ENCODE measurements around the gene RTN4RL1. TPM values are rescaled to one million over a fixed set of nuclear protein-coding genes. Genes with fewer than 3 reads are reported as not detected.

Gene RTN4RL1
- total and polyA plus RNA-seq, 7 experiments from 2014 or later, result 0.19 to 1.5 (median 0.49) TPM; not detected in 2

- no peak for DNase-seq
- H3K27me3 Mint-ChIP-seq, result peaks cover 0 to 4% (median 0%) of the 10 kb centered on the region in 5 donors
- no peaks in the 10 kb centered on the region for H3K4me1 ChIP-seq (ENCODE audit: control insufficient read depth in 2 of 2, insufficient read depth in 2 of 2, low read length in 2 of 2)
- POLR2A ChIA-PET, result no interaction called here
- no peak overlapping the region for H3K27ac Mint-ChIP-seq
- no peak overlapping the region for H3K4me3 ChIP-seq (ENCODE audit: low read length)
- CTCF ChIA-PET, result no interaction called here
- H3K27me3 ChIP-seq (ENCODE audit: control insufficient read depth in 2 of 2, insufficient read depth in 2 of 2, low read length in 2 of 2), result no peaks in the 10 kb centered on the region
- H3K36me3 Mint-ChIP-seq, result no peaks in the 10 kb centered on the region
- ATAC-seq, result no peak
- H3K4me1 Mint-ChIP-seq, result no peaks in the 10 kb centered on the region
- no peaks in the 10 kb centered on the region for H3K36me3 ChIP-seq (ENCODE audit: control insufficient read depth in 2 of 3, insufficient read depth in 3 of 3, low read length in 3 of 3)
- H3K4me3 Mint-ChIP-seq, result no peak overlapping the region
- H3K27ac ChIP-seq (ENCODE audit: low read depth, low read length), result no peak overlapping the region
- intact Hi-C loops (cut with micrococcal nuclease), result no loop called here
- H3K9me3 Mint-ChIP-seq, result no peaks in the 10 kb centered on the region
- H3K9me3 ChIP-seq (ENCODE audit: control insufficient read depth in 2 of 3, low read length in 3 of 3), result no peaks in the 10 kb centered on the region
Measured at GRCh38 chr17:1931844-1932579, 93.1 kb downstream of the RTN4RL1 start.

GRCh38 chr17:1930337-1930645 is 94.8 kb downstream of the RTN4RL1 start:
- CTCF ChIA-PET, result no interaction called here
- Mint-ChIP-seq H3K27ac (no peak overlapping the region), H3K27me3 (peaks cover 0 to 4% (median 0%) of the 10 kb centered on the region in 5 donors), H3K4me1 (no peaks in the 10 kb centered on the region), H3K9me3 (no peaks in the 10 kb centered on the region), H3K4me3 (no peak overlapping the region), H3K36me3 (no peaks in the 10 kb centered on the region)
- intact Hi-C loops (cut with micrococcal nuclease), result no loop called here
- H3K27me3 ChIP-seq (ENCODE audit: control insufficient read depth in 2 of 2, insufficient read depth in 2 of 2, low read length in 2 of 2), result no peaks in the 10 kb centered on the region
- no peaks in the 10 kb centered on the region for H3K36me3 ChIP-seq (ENCODE audit: control insufficient read depth in 2 of 3, insufficient read depth in 3 of 3, low read length in 3 of 3)
- POLR2A ChIA-PET, result no interaction called here
- H3K9me3 ChIP-seq (ENCODE audit: control insufficient read depth in 2 of 3, low read length in 3 of 3), result no peaks in the 10 kb centered on the region
- H3K4me3 ChIP-seq (ENCODE audit: low read length), result no peak overlapping the region
- no peaks in the 10 kb centered on the region for H3K4me1 ChIP-seq (ENCODE audit: control insufficient read depth in 2 of 2, insufficient read depth in 2 of 2, low read length in 2 of 2)
- no peak for DNase-seq
- no peak overlapping the region for H3K27ac ChIP-seq (ENCODE audit: low read depth, low read length)
- no peak for ATAC-seq

GRCh38 chr17:1928976-1929375 is 96.2 kb downstream of the RTN4RL1 start:
- no peaks in the 10 kb centered on the region for H3K4me1 Mint-ChIP-seq
- peaks cover 0 to 4% (median 0%) of the 10 kb centered on the region in 5 donors for H3K27me3 Mint-ChIP-seq
- Histone ChIP-seq H3K27ac (ENCODE audit: low read depth, low read length) (no peak overlapping the region), H3K4me3 (ENCODE audit: low read length) (no peak overlapping the region), H3K9me3 (ENCODE audit: control insufficient read depth in 2 of 3, low read length in 3 of 3) (no peaks in the 10 kb centered on the region), H3K36me3 (ENCODE audit: control insufficient read depth in 2 of 3, insufficient read depth in 3 of 3, low read length in 3 of 3) (no peaks in the 10 kb centered on the region), H3K27me3 (ENCODE audit: control insufficient read depth in 2 of 2, insufficient read depth in 2 of 2, low read length in 2 of 2) (no peaks in the 10 kb centered on the region), H3K4me1 (ENCODE audit: control insufficient read depth in 2 of 2, insufficient read depth in 2 of 2, low read length in 2 of 2) (no peaks in the 10 kb centered on the region)
- ATAC-seq (no peak), DNase-seq (no peak)
- H3K36me3 Mint-ChIP-seq, result no peaks in the 10 kb centered on the region
- no peaks in the 10 kb centered on the region for H3K9me3 Mint-ChIP-seq
- H3K27ac Mint-ChIP-seq, result no peak overlapping the region
- ChIA-PET POLR2A (no interaction called here), CTCF (no interaction called here)
- intact Hi-C loops (cut with micrococcal nuclease), result no loop called here
- no peak overlapping the region for H3K4me3 Mint-ChIP-seq

GRCh38 chr17:1920948-1921351 is 104.2 kb downstream of the RTN4RL1 start:
- no peaks in the 10 kb centered on the region for H3K36me3 Mint-ChIP-seq
- CTCF ChIA-PET, result no interaction called here
- no peak overlapping the region for H3K4me3 ChIP-seq (ENCODE audit: low read length)
- H3K9me3 Mint-ChIP-seq, result no peaks in the 10 kb centered on the region
- intact Hi-C loops (cut with micrococcal nuclease), result no loop called here
- H3K27ac ChIP-seq (ENCODE audit: low read depth, low read length), result no peak overlapping the region
- no peaks in the 10 kb centered on the region for H3K9me3 ChIP-seq (ENCODE audit: control insufficient read depth in 2 of 3, low read length in 3 of 3)
- H3K27me3 Mint-ChIP-seq, result peaks cover 0 to 3% (median 0%) of the 10 kb centered on the region in 5 donors
- DNase-seq, result no peak
- H3K4me1 ChIP-seq (ENCODE audit: control insufficient read depth in 2 of 2, insufficient read depth in 2 of 2, low read length in 2 of 2), result no peaks in the 10 kb centered on the region
- H3K27ac Mint-ChIP-seq, result no peak overlapping the region
- H3K4me1 Mint-ChIP-seq, result no peaks in the 10 kb centered on the region
- POLR2A ChIA-PET, result interaction anchor here (0.6 kb wide), 1 partner anchor 928 kb away, joined by 3 read pairs; no protein-coding TSS in a partner anchor
- H3K4me3 Mint-ChIP-seq, result no peak overlapping the region
- H3K36me3 ChIP-seq (ENCODE audit: control insufficient read depth in 2 of 3, insufficient read depth in 3 of 3, low read length in 3 of 3), result no peaks in the 10 kb centered on the region
- no peaks in the 10 kb centered on the region for H3K27me3 ChIP-seq (ENCODE audit: control insufficient read depth in 2 of 2, insufficient read depth in 2 of 2, low read length in 2 of 2)
- ATAC-seq, result no peak

- POLR2A ChIA-PET, result no interaction called here
- ATAC-seq (no peak), DNase-seq (no peak)
- intact Hi-C loops (cut with micrococcal nuclease), result no loop called here
- Mint-ChIP-seq H3K27me3 (peaks cover 0 to 8% (median 0%) of the 10 kb centered on the region in 5 donors), H3K4me3 (no peak overlapping the region), H3K4me1 (no peaks in the 10 kb centered on the region), H3K36me3 (no peaks in the 10 kb centered on the region), H3K27ac (no peak overlapping the region), H3K9me3 (no peaks in the 10 kb centered on the region)
- H3K27ac ChIP-seq (ENCODE audit: low read depth, low read length), result no peak overlapping the region
- H3K4me3 ChIP-seq (ENCODE audit: low read length), result no peak overlapping the region
- no peaks in the 10 kb centered on the region for H3K27me3 ChIP-seq (ENCODE audit: control insufficient read depth in 2 of 2, insufficient read depth in 2 of 2, low read length in 2 of 2)
- H3K36me3 ChIP-seq (ENCODE audit: control insufficient read depth in 2 of 3, insufficient read depth in 3 of 3, low read length in 3 of 3), result no peaks in the 10 kb centered on the region
- no peaks in the 10 kb centered on the region for H3K9me3 ChIP-seq (ENCODE audit: control insufficient read depth in 2 of 3, low read length in 3 of 3)
- no peaks in the 10 kb centered on the region for H3K4me1 ChIP-seq (ENCODE audit: control insufficient read depth in 2 of 2, insufficient read depth in 2 of 2, low read length in 2 of 2)
- CTCF ChIA-PET, result no interaction called here
Measured at GRCh38 chr17:1919201-1919600, 105.9 kb downstream of the RTN4RL1 start.

- Histone ChIP-seq H3K36me3 (ENCODE audit: control insufficient read depth in 2 of 3, insufficient read depth in 3 of 3, low read length in 3 of 3) (no peaks in the 10 kb centered on the region), H3K4me3 (ENCODE audit: low read length) (no peak overlapping the region), H3K27me3 (ENCODE audit: control insufficient read depth in 2 of 2, insufficient read depth in 2 of 2, low read length in 2 of 2) (no peaks in the 10 kb centered on the region), H3K27ac (ENCODE audit: low read depth, low read length) (no peak overlapping the region), H3K4me1 (ENCODE audit: control insufficient read depth in 2 of 2, insufficient read depth in 2 of 2, low read length in 2 of 2) (no peaks in the 10 kb centered on the region), H3K9me3 (ENCODE audit: control insufficient read depth in 2 of 3, low read length in 3 of 3) (no peaks in the 10 kb centered on the region)
- Mint-ChIP-seq H3K9me3 (peaks cover 0 to 1% (median 0%) of the 10 kb centered on the region in 11 donors), H3K4me1 (no peaks in the 10 kb centered on the region), H3K4me3 (no peak overlapping the region), H3K36me3 (no peaks in the 10 kb centered on the region), H3K27ac (no peak overlapping the region), H3K27me3 (peaks cover 0 to 12% (median 0%) of the 10 kb centered on the region in 5 donors)
- intact Hi-C loops (cut with micrococcal nuclease), result no loop called here
- DNase-seq, result no peak
- no peak for ATAC-seq
- ChIA-PET CTCF (no interaction called here), POLR2A (no interaction called here)
Measured at GRCh38 chr17:1918346-1919162, 106.6 kb downstream of the RTN4RL1 start.

Measured in naive thymus-derived CD4-positive, alpha-beta T cell (primary cell).